ES-I3 (cell line): Measurements from ENCODE around the gene CDC42EP3.

Experiments
- H3K36me3 ChIP-seq: 2 replicates; pipeline ENCODE4 v1.6.1; 2013; ENCODE audit warnings: mild to moderate bottlenecking, low read length, control low read depth, moderate library complexity; ENCODE audit not compliant: insufficient read depth
- H3K4me1 ChIP-seq: 2 replicates; pipeline ENCODE4 v1.6.1; 2013; ENCODE audit warnings: mild to moderate bottlenecking, control low read depth, low read length; ENCODE audit not compliant: insufficient read depth
- H3K9ac ChIP-seq: 2 replicates; pipeline ENCODE4 v1.6.1; 2013; ENCODE audit warnings: low read depth, mild to moderate bottlenecking, low read length, moderate library complexity
- H3K9me3 ChIP-seq: 2 replicates; pipeline ENCODE4 v1.6.1; 2013; ENCODE audit warnings: mild to moderate bottlenecking, low read length, moderate library complexity; ENCODE audit not compliant: control insufficient read depth, insufficient read depth

CDC42EP3 gene

GRCh38 chr2:37618326-37618725 lies 53.1 kb downstream of the CDC42EP3 start:
- H3K4me1 ChIP-seq: no peaks in the 10 kb centered on the region
- no peaks in the 10 kb centered on the region for H3K36me3 ChIP-seq
- H3K9ac ChIP-seq: no peak overlapping the region
- no peaks in the 10 kb centered on the region for H3K9me3 ChIP-seq

GRCh38 chr2:37617119-37617892 lies 54.1 kb downstream of the CDC42EP3 start:
- H3K36me3 ChIP-seq: no peaks in the 10 kb centered on the region

DNA sequence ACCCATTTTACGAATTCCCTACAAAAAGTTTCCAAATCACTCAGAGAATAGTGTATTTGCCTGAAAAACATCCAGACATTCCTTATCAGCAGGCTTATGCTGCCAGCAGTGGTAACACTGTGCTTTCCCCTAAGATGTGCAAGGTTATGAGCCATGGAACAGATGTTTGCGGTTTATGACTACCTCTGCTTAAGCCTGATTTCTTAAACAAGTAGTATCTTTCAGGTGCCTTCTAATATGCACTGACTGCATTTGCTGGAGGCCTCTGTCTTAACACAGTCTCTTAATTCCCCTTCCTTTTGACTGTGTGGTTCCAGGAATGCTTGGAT lies 54.8 kb downstream of the CDC42EP3 start:
- H3K36me3 ChIP-seq: no peaks in the 10 kb centered on the region
- no peaks in the 10 kb centered on the region for H3K9me3 ChIP-seq
- no peak overlapping the region for H3K9ac ChIP-seq
- no peaks in the 10 kb centered on the region for H3K4me1 ChIP-seq

More at GRCh38 chr2:37617119-37617892, 54.1 kb downstream of the CDC42EP3 start:
- Histone ChIP-seq H3K9ac (no peak overlapping the region), H3K4me1 (no peaks in the 10 kb centered on the region), H3K9me3 (no peaks in the 10 kb centered on the region)

GRCh38 chr2:37615804-37616676 lies 55.4 kb downstream of the CDC42EP3 start:
- no peaks in the 10 kb centered on the region for H3K4me1 ChIP-seq
- no peak overlapping the region for H3K9ac ChIP-seq
- H3K9me3 ChIP-seq: no peaks in the 10 kb centered on the region
- H3K36me3 ChIP-seq: no peaks in the 10 kb centered on the region

GRCh38 chr2:37614061-37614738 lies 57.2 kb downstream of the CDC42EP3 start:
- Histone ChIP-seq H3K9ac (no peak overlapping the region), H3K36me3 (no peaks in the 10 kb centered on the region), H3K9me3 (no peaks in the 10 kb centered on the region), H3K4me1 (no peaks in the 10 kb centered on the region)

GRCh38 chr2:37612382-37612781 lies 59.1 kb downstream of the CDC42EP3 start:
- no peaks in the 10 kb centered on the region for H3K36me3 ChIP-seq
- H3K9ac ChIP-seq: no peak overlapping the region
- no peaks in the 10 kb centered on the region for H3K4me1 ChIP-seq
- no peaks in the 10 kb centered on the region for H3K9me3 ChIP-seq

GRCh38 chr2:37610638-37611289 lies 60.7 kb downstream of the CDC42EP3 start:
- Histone ChIP-seq H3K9me3 (0 out of 2 replicates have a peak, but pooled peaks cover 5% of the 10 kb centered on the region), H3K36me3 (no peaks in the 10 kb centered on the region), H3K9ac (no peak overlapping the region), H3K4me1 (no peaks in the 10 kb centered on the region)

DNA sequence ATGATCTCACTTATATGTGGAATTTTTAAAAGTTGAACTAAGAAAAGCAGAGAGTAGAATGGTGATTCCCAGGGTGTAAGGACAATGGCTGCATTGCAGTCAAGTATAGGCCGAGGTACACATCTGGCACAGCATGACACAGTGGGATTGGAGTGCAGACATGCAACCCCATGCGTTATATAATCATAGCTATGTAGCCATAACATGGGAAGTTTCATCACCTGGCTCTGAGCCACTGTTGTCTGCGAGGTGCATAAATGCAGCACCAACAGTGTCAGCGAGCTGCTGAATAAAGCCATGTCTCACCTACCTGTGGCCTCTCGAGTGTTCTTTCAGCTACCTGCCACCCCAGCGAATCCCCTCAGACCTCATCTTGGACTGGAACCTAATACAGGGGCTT lies 61.7 kb downstream of the CDC42EP3 start:
- Histone ChIP-seq H3K4me1 (no peaks in the 10 kb centered on the region), H3K9me3 (0 out of 2 replicates have a peak, but pooled peaks cover 5% of the 10 kb centered on the region), H3K9ac (no peak overlapping the region), H3K36me3 (no peaks in the 10 kb centered on the region)

DNA sequence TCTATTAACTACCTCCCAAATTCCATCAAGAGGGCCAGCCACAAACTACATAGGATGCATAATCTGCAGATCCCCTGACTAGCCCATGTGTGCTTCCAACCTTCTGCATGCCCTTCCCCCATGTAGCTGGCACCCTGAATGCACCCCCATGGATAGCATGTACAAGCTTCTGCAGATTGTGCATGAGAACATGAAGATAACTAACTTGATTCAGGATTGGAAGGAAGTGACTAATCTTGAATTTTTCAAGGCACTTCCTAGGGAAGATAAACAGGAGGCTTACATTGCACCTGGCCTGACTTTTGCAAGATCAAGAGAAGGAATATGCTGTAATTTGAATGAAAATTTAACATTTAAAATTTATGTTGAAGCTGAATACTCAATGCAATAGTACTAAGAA lies 66.7 kb downstream of the CDC42EP3 start:
- 0 out of 2 replicates have a peak, but pooled peaks cover 5% of the 10 kb centered on the region for H3K9me3 ChIP-seq
- no peaks in the 10 kb centered on the region for H3K4me1 ChIP-seq
- no peaks in the 10 kb centered on the region for H3K36me3 ChIP-seq
- H3K9ac ChIP-seq: no peak overlapping the region

- H3K9ac ChIP-seq: no peak overlapping the region
- 0 out of 2 replicates have a peak, but pooled peaks cover 5% of the 10 kb centered on the region for H3K9me3 ChIP-seq
- no peaks in the 10 kb centered on the region for H3K4me1 ChIP-seq
- no peaks in the 10 kb centered on the region for H3K36me3 ChIP-seq
These were observed 68.7 kb downstream of the CDC42EP3 start for GRCh38 chr2:37602702-37603101.

DNA sequence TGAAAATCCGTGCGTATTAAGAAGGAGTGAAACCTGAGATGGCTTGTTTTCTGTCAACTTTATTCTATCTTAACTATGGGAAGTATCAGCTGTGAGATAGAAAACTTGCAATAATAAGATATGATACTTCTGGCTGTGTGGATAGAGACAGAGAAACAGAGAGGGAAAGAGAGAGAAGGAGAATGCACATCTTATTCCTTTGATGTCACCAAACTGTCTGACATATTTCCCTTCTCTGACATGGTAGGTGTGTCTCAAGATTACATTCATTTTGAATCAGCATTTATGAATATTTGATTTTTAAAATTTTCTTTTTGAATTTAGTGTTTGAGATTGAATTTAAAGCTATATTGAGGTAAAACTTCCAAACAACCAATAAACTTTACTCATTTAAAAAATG lies 69.4 kb downstream of the CDC42EP3 start:
- H3K4me1 ChIP-seq: no peaks in the 10 kb centered on the region
- no peak overlapping the region for H3K9ac ChIP-seq
- H3K9me3 ChIP-seq: 0 out of 2 replicates have a peak, but pooled peaks cover 5% of the 10 kb centered on the region
- no peaks in the 10 kb centered on the region for H3K36me3 ChIP-seq

- Histone ChIP-seq H3K36me3 (no peaks in the 10 kb centered on the region), H3K9ac (no peak overlapping the region), H3K4me1 (no peaks in the 10 kb centered on the region), H3K9me3 (0 out of 2 replicates have a peak, but pooled peaks cover 4% of the 10 kb centered on the region)
These were observed 69.9 kb downstream of the CDC42EP3 start for GRCh38 chr2:37601569-37601968.

DNA sequence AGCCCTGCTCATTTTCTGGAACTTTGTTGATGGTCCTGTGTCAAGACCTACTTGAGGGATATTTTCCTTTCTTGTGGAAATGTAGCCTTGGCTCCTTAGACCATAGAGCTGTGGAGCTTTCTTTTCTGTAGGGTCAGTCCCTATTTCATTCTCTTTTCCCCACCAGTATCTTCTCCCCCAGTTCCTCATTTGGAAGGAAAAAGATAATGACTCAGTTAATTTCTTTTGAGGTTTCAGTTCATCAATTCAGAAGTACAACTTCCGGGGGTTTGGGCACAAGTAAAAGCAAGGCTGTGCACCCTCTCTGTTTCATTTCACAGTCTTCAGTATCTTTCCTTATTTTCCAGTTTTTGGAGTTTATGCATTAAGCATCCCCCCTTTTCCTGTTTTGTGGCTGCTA lies 70.7 kb downstream of the CDC42EP3 start:
- H3K9me3 ChIP-seq: no peaks in the 10 kb centered on the region
- no peak overlapping the region for H3K9ac ChIP-seq
- H3K36me3 ChIP-seq: no peaks in the 10 kb centered on the region
- H3K4me1 ChIP-seq: no peaks in the 10 kb centered on the region
